ENCODE measurements around the gene ASTN1.

ASTN1 gene

GRCh38 chr1:176954242-176954641, 210.3 kb downstream of the ASTN1 start:
- no peaks in the 10 kb centered on the region for H3K27me3 ChIP-seq (ENCODE audit: low read depth)
- no peaks in the 10 kb centered on the region for H3K9me3 ChIP-seq
- H3K4me3 ChIP-seq = no peak overlapping the region
- H3K4me1 ChIP-seq = no peaks in the 10 kb centered on the region
- no peaks in the 10 kb centered on the region for H3K36me3 ChIP-seq (replicated peaks)
- in situ Hi-C loops (cut with MboI; ENCODE audit: low sequenced_read_pairs) = no loop called here
- no peak for DNase-seq (ENCODE audit: low spot score in 2 of 2)

- Histone ChIP-seq H3K9me3 (no peaks in the 10 kb centered on the region), H3K4me1 (no peaks in the 10 kb centered on the region), H3K36me3 (replicated peaks) (no peaks in the 10 kb centered on the region), H3K4me3 (no peak overlapping the region), H3K27me3 (ENCODE audit: low read depth) (no peaks in the 10 kb centered on the region)
- DNase-seq (ENCODE audit: low spot score in 2 of 2) = no peak
- in situ Hi-C loops (cut with MboI; ENCODE audit: low sequenced_read_pairs) = no loop called here
Measured at GRCh38 chr1:176950736-176951324, 213.7 kb downstream of the ASTN1 start.

GRCh38 chr1:176949033-176949662, 215.4 kb downstream of the ASTN1 start:
- Histone ChIP-seq H3K36me3 (replicated peaks) (no peaks in the 10 kb centered on the region), H3K9me3 (no peaks in the 10 kb centered on the region), H3K4me3 (no peak overlapping the region), H3K27me3 (ENCODE audit: low read depth) (no peaks in the 10 kb centered on the region), H3K4me1 (no peaks in the 10 kb centered on the region)
- in situ Hi-C loops (cut with MboI; ENCODE audit: low sequenced_read_pairs) = no loop called here
- peak; percentile 30 to 81 for DNase-seq (ENCODE audit: low spot score in 2 of 2)

- DNase-seq (ENCODE audit: low spot score in 2 of 2) = no peak
- Histone ChIP-seq H3K4me1 (no peaks in the 10 kb centered on the region), H3K36me3 (replicated peaks) (no peaks in the 10 kb centered on the region), H3K27me3 (ENCODE audit: low read depth) (no peaks in the 10 kb centered on the region), H3K9me3 (no peaks in the 10 kb centered on the region), H3K4me3 (no peak overlapping the region)
- in situ Hi-C loops (cut with MboI; ENCODE audit: low sequenced_read_pairs) = no loop called here
Measured at GRCh38 chr1:176944606-176945005, 219.9 kb downstream of the ASTN1 start.

- Histone ChIP-seq H3K4me1 (no peaks in the 10 kb centered on the region), H3K9me3 (no peaks in the 10 kb centered on the region), H3K36me3 (replicated peaks) (no peaks in the 10 kb centered on the region), H3K27me3 (ENCODE audit: low read depth) (no peaks in the 10 kb centered on the region), H3K4me3 (no peak overlapping the region)
- in situ Hi-C loops (cut with MboI; ENCODE audit: low sequenced_read_pairs) = no loop called here
- no peak for DNase-seq (ENCODE audit: low spot score in 2 of 2)
Measured at GRCh38 chr1:176943783-176944182, 220.7 kb downstream of the ASTN1 start.

GRCh38 chr1:176942346-176942745, 222.2 kb downstream of the ASTN1 start:
- H3K4me3 ChIP-seq = no peak overlapping the region
- no peaks in the 10 kb centered on the region for H3K4me1 ChIP-seq
- in situ Hi-C loops (cut with MboI; ENCODE audit: low sequenced_read_pairs) = no loop called here
- DNase-seq (ENCODE audit: low spot score in 2 of 2) = no peak
- H3K27me3 ChIP-seq (ENCODE audit: low read depth) = no peaks in the 10 kb centered on the region
- H3K9me3 ChIP-seq = no peaks in the 10 kb centered on the region
- H3K36me3 ChIP-seq (replicated peaks) = no peaks in the 10 kb centered on the region

- Histone ChIP-seq H3K4me3 (no peak overlapping the region), H3K9me3 (no peaks in the 10 kb centered on the region), H3K4me1 (no peaks in the 10 kb centered on the region), H3K27me3 (ENCODE audit: low read depth) (peaks cover 2% of the 10 kb centered on the region; the same call in 1 of the 2 replicates), H3K36me3 (replicated peaks) (no peaks in the 10 kb centered on the region)
- DNase-seq (ENCODE audit: low spot score in 2 of 2) = no peak
- in situ Hi-C loops (cut with MboI; ENCODE audit: low sequenced_read_pairs) = no loop called here
Measured at GRCh38 chr1:176939993-176940392, 224.5 kb downstream of the ASTN1 start.

- DNase-seq (ENCODE audit: low spot score in 2 of 2) = no peak
- no peaks in the 10 kb centered on the region for H3K9me3 ChIP-seq
- in situ Hi-C loops (cut with MboI; ENCODE audit: low sequenced_read_pairs) = no loop called here
- H3K4me1 ChIP-seq = no peaks in the 10 kb centered on the region
- no peak overlapping the region for H3K4me3 ChIP-seq
- H3K27me3 ChIP-seq (ENCODE audit: low read depth) = peaks cover 2% of the 10 kb centered on the region; the same call in 1 of the 2 replicates
- no peaks in the 10 kb centered on the region for H3K36me3 ChIP-seq (replicated peaks)
Measured at GRCh38 chr1:176938375-176938774, 226.1 kb downstream of the ASTN1 start.

GRCh38 chr1:176934370-176934769, 230.1 kb downstream of the ASTN1 start:
- H3K36me3 ChIP-seq (replicated peaks) = no peaks in the 10 kb centered on the region
- peaks cover 2% of the 10 kb centered on the region; the same call in 1 of the 2 replicates for H3K27me3 ChIP-seq (ENCODE audit: low read depth)
- H3K4me3 ChIP-seq = no peak overlapping the region
- in situ Hi-C loops (cut with MboI; ENCODE audit: low sequenced_read_pairs) = no loop called here
- no peak for DNase-seq (ENCODE audit: low spot score in 2 of 2)
- H3K9me3 ChIP-seq = no peaks in the 10 kb centered on the region
- no peaks in the 10 kb centered on the region for H3K4me1 ChIP-seq

GRCh38 chr1:176932114-176933104, 232.1 kb downstream of the ASTN1 start:
- in situ Hi-C loops (cut with MboI; ENCODE audit: low sequenced_read_pairs) = no loop called here
- no peak overlapping the region for H3K4me3 ChIP-seq
- no peaks in the 10 kb centered on the region for H3K36me3 ChIP-seq (replicated peaks)
- DNase-seq (ENCODE audit: low spot score in 2 of 2) = no peak
- H3K9me3 ChIP-seq = no peaks in the 10 kb centered on the region
- peaks cover 2% of the 10 kb centered on the region; the same call in 1 of the 2 replicates for H3K27me3 ChIP-seq (ENCODE audit: low read depth)
- no peaks in the 10 kb centered on the region for H3K4me1 ChIP-seq

- no peak for DNase-seq (ENCODE audit: low spot score in 2 of 2)
- Histone ChIP-seq H3K4me3 (no peak overlapping the region), H3K36me3 (replicated peaks) (no peaks in the 10 kb centered on the region), H3K27me3 (ENCODE audit: low read depth) (peaks cover 2% of the 10 kb centered on the region; the same call in 1 of the 2 replicates), H3K4me1 (no peaks in the 10 kb centered on the region), H3K9me3 (no peaks in the 10 kb centered on the region)
- in situ Hi-C loops (cut with MboI; ENCODE audit: low sequenced_read_pairs) = no loop called here
Measured at GRCh38 chr1:176931526-176931925, 233.0 kb downstream of the ASTN1 start.

- H3K9me3 ChIP-seq = no peaks in the 10 kb centered on the region
- no peak overlapping the region for H3K4me3 ChIP-seq
- H3K27me3 ChIP-seq (ENCODE audit: low read depth) = no peaks in the 10 kb centered on the region
- H3K4me1 ChIP-seq = no peaks in the 10 kb centered on the region
- DNase-seq (ENCODE audit: low spot score in 2 of 2) = no peak
- in situ Hi-C loops (cut with MboI; ENCODE audit: low sequenced_read_pairs) = no loop called here
- H3K36me3 ChIP-seq (replicated peaks) = no peaks in the 10 kb centered on the region
Measured at GRCh38 chr1:176926330-176927086, 238.0 kb downstream of the ASTN1 start.

GRCh38 chr1:176925223-176925622, 239.3 kb downstream of the ASTN1 start:
- in situ Hi-C loops (cut with MboI; ENCODE audit: low sequenced_read_pairs) = no loop called here
- no peaks in the 10 kb centered on the region for H3K36me3 ChIP-seq (replicated peaks)
- H3K4me3 ChIP-seq = no peak overlapping the region
- no peaks in the 10 kb centered on the region for H3K4me1 ChIP-seq
- no peaks in the 10 kb centered on the region for H3K27me3 ChIP-seq (ENCODE audit: low read depth)
- DNase-seq (ENCODE audit: low spot score in 2 of 2) = no peak
- no peaks in the 10 kb centered on the region for H3K9me3 ChIP-seq
